NCI-H524 treated with DMSO at 0.1 percent for 48 hours (cell line): ENCODE measurements around the gene GRIP1.
A peak's percentile ranks its signal among the peaks of the same experiment; 100 is the strongest.

Experiments used
- DNase-seq: peaks from one replicate; lab custom pipeline; 2025; lab: John Stamatoyannopoulos, UW

Gene GRIP1

GRCh38 chr12:66598608-66599007 lies 80.3 kb downstream of the GRIP1 start:
- DNase-seq: no peak

- DNase-seq: no peak
These were observed 80.8 kb downstream of the GRIP1 start for GRCh38 chr12:66598079-66598478.

DNA sequence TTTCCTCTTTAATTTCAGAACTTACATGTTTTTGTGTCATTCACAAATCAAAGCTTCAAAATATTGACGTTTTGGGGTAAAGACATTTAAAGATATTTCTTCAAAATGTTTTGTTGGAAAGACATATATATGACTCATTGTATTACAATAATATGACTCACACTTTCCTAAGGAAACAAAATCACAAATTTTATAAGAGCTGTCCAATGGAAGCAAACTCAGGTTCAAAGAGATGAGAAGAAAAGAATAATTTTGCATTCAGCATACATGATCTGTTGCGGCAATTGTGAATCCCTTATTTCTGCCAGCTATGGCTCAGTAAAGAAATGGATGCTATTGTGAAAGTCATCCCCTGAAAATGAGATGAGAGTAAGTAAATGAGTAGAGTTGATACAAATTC lies 82.7 kb downstream of the GRIP1 start:
- no peak for DNase-seq

GRCh38 chr12:66594688-66595087 lies 84.2 kb downstream of the GRIP1 start:
- no peak for DNase-seq

DNA sequence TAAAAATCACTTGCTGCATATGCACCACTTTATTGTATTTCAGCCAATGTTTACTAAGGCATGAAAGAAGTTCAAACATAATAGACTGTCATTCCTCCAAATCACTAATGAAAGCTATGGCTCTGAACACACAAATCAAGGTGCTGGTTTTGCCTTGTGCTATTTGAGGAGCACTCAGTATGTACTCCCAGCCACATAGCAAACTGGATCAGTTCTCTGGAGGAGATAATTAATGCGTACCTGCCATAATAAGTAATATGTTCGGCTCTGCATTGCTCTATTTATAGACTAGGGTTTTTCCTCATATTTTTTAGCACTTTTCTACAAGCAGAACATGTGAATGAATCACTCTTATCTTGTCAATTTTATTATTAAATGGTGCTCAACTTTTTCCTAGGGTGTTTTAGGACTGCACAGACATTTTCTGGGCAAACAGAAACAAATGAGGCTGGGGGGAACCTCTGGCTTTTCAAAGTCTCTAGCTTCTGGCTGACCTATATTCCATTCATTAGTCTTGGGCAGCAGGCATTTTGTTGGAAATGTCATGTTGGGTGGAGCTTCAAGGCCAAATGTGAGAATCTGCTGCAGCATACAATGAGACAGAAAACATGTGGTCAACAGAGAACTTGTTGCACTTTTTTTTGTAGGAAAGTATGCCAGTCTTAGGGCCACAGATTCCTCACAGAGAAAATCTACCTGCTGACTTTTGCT lies 88.4 kb downstream of the GRIP1 start:
- no peak for DNase-seq

- no peak for DNase-seq
These were observed 89.8 kb downstream of the GRIP1 start for GRCh38 chr12:66589095-66589494.

- no peak for DNase-seq
These were observed 91.0 kb downstream of the GRIP1 start for GRCh38 chr12:66587912-66588311.

DNA sequence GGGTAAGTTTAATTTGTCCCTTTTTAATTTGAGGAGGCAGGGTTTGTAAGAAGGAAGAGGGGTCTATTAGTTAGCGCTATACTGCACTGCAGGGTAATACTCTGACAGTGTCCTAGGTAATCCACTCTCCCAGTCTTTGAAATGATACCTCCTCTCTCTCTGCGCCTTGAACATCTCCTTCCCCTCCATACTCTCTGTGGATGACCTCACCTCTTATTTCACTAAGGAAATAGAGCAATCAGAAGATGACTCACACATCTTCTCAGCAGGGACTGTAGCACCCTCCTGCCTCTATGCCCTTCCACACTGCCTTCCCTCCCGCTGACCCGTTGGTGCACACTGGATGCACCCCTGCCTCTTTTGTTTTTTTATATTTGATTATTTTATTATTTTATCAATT lies 94.2 kb downstream of the GRIP1 start:
- no peak for DNase-seq

GRCh38 chr12:66573605-66574004 lies 105.3 kb downstream of the GRIP1 start:
- no peak for DNase-seq

DNA sequence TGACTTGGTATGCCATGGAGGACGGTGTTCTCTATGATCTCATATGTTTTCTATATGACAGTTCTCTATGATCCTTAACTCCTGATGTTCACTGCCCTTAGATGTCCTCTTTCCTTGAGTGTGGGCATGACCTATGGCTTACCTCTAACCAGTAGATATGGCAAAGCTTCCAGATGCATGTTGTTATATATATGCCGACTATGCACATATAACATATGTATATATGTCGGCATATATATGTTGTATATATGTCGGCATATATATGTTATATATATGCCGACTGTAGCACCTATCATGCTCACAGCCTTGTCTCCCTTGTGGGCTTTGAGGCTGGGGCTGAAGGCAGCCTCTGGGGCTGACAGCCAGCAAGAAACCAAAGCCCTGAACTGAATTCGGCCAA lies 106.0 kb downstream of the GRIP1 start:
- no peak for DNase-seq

DNA sequence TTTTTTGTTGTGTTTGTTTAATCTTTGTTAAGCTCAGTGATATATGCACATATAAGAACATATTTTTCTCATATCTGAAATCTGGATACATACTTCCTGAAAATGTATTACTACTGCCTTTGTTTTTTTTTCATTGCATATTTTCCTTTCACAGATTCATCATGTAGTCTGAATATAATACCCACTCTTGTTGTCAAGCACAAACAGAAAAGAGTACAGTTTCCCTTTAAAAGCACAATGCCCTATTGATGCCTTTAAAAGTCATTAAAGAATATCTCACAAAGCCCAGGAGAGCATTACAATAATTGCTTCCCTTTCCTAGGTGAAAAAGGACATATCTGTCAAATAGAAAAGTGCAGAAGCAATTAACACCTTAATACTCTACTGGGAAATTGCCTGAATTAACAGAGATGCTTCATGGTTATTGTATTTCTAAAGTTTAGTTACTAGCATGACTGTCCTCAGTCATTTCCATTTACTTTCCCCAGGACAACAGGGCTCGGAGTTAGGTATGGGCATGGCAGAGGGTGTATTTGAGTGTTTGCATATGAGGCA lies 107.4 kb downstream of the GRIP1 start:
- no peak for DNase-seq

GRCh38 chr12:66563220-66563619 lies 115.7 kb downstream of the GRIP1 start:
- no peak for DNase-seq

GRCh38 chr12:66555113-66555512 lies 123.8 kb downstream of the GRIP1 start:
- DNase-seq: no peak

GRCh38 chr12:66552716-66553115 lies 126.2 kb downstream of the GRIP1 start:
- DNase-seq: no peak

- no peak for DNase-seq
These were observed 128.2 kb downstream of the GRIP1 start for GRCh38 chr12:66550626-66551025.

DNA sequence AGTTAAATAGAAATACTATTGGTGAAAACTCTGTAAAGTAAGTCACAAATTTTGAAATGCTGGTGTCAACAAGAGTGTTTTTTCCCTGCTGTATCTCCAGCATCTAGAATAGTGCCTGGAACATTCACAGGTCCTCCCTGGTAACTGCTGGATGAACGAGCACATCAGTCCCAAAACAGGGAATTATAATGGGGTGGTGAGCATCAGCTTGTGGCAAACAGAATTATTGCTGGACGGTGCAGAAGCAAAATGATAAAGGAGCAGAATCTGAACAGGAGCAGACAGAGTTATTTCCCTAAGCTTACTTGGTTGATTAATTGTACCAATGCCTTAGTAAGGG lies 129.9 kb downstream of the GRIP1 start:
- no peak for DNase-seq

DNA sequence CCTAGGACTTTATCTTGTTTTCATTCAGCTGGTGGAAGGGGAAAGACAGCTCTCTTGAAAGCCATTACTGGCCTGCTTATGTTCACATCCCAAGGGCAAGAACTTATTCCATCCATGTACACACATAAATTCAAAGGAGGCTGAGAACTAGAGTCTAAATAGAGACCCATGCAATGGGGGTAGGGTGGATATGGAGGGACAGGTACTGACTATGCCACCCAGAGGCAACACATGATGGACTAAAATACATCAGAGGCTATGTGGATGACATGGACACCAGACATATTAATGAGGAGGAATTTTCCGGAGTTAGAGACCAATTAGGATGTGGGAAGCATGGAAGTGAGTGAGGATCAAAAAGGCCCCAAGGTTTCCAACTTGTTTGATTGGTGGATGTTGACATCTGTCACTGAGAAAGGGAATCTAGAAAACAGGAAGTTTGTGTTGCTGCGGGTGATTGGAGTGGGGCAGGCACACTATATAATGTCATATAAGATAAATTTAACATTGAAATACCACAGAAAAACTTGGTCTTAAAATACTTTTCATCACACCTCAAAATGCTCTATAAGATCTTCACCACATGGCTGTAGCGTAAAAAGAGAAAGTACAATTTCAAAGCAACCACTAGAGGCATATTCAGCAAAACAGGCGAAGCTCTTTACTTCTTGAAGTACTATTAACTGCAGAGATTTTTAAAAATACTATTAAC lies 130.4 kb downstream of the GRIP1 start:
- DNase-seq: no peak

DNA sequence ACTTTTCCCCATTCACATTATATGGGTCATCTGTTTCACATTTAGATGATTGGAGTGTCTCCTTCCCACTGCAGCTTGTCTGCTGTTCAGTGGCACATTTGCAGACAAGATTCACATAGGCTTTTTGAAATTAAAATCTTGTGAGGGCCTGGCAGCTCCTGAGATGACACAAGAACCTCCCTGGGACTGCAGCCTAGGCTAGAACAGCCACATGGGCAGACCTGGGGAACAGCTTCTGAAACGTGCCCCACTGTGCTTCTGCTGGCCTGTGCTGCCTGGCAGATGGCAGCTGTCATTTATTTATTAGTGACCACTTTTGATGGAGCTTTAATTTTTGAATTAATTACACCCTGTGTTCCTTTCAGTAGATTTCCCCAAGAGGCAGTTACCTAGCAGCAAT lies 137.4 kb downstream of the GRIP1 start:
- DNase-seq: peak; percentile 23

- DNase-seq: no peak
These were observed 139.4 kb downstream of the GRIP1 start for GRCh38 chr12:66539431-66539830.

- DNase-seq: no peak
These were observed 139.9 kb downstream of the GRIP1 start for GRCh38 chr12:66538970-66539369.

DNA sequence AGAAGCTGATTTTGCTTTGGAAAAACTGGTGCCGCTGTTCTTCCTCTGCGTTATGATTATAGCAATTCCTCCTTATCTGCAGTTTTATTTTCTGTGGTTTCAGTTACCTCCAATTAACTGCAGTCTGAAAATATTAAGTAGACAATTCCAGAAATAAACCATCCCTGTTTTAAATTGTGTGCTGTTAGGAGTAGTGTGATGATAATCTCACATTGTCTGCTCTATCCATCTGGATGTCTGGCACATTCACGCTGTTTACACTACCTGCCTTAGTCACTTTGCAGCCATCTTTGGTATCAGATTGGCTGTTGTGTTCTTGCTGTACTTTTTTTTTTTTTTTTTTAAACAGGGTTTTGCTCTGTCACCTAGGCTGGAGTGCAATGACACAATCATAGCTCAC lies 141.0 kb downstream of the GRIP1 start:
- no peak for DNase-seq

DNA sequence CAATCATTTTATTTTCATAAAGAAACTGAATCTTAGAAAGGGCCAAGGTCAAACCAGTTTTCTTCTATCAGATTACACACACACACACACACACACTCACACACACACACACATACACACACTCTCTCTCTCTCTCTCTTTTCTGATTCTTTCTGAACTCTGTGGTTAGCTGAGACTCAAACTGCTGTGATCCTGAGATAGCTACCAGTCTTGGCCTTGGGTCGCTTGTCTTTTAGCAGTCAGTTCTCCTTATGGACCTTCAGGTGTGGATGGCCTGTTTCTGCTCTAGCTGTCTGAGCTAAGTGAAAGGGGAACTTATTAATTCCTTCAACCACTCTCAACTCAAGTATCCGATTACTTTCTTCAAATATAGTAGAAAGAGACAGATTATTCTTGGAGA lies 145.1 kb downstream of the GRIP1 start:
- DNase-seq: no peak

- DNase-seq: no peak
These were observed 147.1 kb downstream of the GRIP1 start for GRCh38 chr12:66531766-66532165.

DNA sequence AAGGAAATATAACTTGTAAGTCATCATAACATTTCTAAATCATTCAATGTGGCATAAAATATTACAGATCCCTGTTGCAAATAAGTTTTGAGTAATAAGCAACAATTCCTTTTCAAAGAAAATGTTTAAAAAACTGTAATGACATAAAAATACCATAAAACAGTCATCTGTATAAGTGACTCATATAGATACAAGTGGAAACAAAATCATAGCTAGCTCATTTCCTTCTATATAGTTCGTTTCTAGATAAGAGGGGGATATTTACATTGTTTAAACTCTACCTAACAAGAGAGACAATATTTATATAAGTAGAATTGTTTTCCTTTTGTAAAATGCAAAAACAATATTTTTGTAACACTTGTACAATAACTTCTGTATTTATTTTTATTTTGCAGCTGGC lies 148.9 kb downstream of the GRIP1 start:
- DNase-seq: no peak
